DMS53 (cell line): ENCODE measurements around the gene IDE.
A peak's percentile ranks its signal among the peaks of the same experiment; 100 is the strongest.

Experiments
- DNase-seq: peaks from one replicate; lab custom pipeline; 2025; lab: John Stamatoyannopoulos, UW

IDE gene

DNA sequence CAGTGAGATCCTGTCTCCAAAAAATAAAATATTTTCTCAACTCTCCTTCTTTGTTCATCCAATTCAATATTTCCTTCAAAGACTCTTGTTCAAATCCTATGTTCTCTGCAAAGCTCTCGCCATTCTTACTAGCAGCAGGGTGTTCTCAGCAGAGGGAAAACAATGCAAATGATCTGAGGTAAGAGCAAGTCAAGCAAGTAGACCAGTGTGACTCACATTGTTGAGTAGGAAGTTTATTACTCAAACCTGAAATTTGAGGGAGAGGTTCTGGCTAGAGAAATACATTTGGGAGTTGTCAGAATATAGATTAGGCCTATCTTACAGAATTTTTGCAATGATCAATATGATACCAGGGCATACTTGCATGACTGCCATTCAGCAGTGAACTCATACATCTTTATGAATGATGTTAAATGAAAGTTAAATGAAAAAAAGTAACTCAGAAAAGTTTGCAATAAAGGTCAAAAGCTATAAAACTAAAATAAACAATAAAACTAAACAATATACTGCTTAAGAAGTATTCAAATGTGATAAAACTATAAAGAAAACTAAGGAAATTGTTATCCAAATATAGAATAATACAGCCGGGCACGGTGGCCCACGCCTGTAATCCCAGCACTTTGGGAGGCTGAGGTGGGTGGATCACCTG lies 5.8 kb downstream of the IDE start:
- DNase-seq = peak; percentile 13

DNA sequence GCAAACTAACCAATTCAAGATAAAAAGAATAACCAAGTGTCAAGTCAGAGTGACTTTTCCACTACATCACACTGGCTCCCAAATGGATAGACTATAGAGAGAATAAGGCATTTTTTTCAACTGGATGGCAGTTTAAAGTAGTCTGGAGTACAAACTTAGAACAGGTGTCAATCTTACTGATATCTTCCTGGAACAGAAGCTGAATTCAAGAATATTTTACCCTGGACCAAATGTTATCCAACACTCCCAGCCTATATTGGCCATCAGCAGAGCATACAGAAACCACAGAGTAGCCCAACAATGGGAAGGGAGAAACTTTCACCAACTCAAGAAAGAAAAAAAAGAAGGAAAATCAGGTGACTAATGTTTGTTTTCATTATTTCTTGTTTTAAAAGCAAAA lies 11.5 kb downstream of the IDE start:
- no peak for DNase-seq

DNA sequence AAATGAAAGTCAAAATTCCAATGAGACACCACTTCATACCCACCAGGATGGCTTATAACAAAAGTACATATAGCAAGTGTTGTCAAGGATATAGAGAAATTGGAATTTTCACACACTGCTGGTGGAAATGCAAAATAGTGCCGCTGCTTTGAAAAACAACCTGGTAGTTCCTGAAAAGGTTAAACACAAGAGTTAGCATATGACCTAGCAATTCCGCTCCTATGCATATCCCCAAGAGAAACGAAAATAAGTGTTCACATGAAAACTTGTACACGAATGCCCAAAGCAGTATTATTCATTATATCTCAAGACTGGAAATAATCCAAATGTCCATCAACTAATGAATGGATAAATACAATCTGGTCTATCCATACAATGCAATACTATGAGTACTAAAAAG lies 14.8 kb downstream of the IDE start:
- no peak for DNase-seq

DNA sequence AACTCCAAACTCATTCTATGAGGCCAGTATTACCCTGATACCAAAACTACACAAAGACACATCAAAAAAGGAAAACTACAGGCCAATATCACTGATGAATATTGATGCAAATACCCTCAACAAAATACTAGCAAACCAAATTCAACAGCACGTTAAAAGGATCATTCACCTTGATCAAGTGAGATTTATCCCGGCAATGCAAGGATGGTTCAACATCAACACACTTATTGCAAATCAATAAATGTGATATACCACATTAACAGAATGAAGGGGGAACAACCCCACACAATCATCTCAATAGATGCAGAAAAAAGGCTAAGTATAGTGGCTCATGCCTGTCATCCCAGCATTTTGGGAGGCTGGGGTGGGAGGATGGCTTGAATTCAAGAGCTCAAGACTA lies 19.9 kb downstream of the IDE start:
- no peak for DNase-seq

DNA sequence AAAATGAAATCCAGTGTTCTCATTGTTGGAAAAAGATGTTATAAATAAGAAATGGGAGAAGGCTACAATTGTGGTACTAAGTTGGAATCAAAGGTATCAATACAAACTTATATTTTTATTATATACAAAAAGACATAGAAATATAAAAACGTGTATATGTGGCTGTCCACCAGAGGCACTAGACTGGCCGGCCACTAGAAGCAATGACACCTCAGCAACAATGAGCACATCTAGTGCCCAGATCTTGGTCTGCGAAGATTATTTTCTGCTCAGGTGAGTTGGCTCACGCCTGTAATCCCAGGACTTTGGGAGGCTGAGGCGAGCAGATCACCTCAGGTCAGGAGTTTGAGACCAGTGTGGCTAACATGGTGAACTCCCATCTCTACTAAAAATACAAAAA lies 21.6 kb downstream of the IDE start:
- DNase-seq = peak; percentile 23

DNA sequence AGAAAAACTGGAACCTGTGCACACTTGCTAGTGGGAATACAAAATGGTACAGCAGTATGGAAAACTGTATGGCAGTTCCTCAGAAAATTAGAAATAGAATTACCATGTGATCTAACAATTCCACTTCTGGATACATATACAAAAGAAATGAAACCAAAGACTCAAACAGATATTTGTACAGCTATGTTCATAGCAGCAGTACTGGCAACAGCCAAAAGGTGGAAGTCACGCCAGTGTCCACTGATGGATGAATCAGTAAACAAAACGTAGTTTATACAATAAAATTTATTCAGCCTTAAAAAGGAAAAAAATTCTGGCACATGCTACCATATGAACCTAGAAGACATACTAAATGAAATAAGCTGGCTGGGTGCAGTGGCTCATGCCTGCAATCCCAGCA lies 23.0 kb downstream of the IDE start:
- DNase-seq = peak; percentile 18

DNA sequence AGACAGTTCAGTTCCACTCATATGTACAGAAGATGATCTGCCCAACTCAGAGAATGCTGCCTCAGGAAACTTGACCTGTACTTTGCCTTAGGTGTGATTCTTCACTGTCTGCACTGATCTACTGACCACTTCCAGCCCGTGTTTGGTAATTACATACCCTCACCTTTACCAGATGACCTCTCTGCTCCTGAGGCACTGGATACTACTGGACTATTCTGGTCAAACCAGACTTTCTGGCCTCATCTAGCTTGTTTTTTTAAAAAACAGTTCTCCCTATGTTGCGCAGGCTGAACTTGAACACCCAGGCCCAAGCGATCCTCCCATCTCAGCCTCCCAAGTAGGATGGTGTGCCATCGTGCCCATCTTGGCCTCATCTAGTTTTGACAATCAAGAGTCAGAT lies 26.2 kb downstream of the IDE start:
- DNase-seq = no peak

DNA sequence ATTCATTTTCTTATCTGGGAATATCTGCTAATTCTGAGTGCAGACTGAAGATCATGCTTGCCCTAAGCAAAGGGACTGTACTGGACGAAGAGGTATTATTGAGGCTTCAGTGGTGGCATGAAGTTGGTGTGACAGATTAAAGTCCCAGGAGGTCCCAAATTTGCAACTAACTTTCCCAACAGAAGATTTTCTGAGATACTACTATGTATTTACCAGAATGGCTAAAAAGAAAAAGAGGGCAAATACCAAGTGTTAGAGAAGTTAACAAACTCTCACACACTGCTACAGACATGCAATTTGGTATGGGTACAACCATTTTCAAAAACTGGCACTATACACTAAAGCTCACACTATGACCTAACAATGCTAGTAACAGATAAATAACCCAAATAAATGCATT lies 28.3 kb downstream of the IDE start:
- no peak for DNase-seq

DNA sequence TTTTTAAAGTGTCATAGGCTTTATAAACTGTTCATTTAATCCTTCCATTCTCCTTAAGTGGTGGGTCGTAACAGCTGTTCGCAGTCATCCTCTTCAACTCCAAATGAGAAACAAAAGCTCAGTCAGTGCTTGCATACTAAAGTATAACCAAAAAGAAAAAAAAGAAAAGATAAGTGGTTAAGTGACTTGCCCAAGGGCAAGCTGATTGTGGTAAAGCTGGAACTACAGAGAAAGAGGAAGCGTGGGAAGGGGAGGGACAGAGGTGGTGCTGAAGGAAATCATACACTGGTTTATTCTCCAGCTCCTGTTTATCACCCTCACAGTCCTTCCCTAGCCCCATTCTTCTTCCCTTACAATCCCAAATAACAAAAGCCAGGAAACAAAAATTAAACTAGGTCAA lies 29.6 kb downstream of the IDE start:
- DNase-seq = peak; percentile 25

DNA sequence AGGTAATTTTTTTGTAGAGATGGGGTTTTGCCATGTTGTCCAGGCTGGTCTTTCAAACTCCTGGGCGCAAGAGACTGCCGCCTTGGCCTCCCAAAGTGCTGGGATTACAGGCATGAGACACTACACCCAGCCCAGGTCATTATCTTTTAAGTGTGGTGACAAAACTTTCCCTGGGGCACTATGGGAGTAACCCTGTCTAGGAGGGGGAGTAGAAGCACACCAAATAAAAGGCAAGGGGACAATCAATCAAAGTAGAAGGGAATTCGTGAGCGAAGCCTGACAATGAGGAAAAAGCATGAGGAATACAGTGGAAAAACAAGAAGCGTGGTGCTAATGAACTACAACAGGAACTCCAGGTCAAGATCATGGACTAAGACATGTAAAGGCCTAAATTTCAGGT lies 31.4 kb downstream of the IDE start:
- no peak for DNase-seq

DNA sequence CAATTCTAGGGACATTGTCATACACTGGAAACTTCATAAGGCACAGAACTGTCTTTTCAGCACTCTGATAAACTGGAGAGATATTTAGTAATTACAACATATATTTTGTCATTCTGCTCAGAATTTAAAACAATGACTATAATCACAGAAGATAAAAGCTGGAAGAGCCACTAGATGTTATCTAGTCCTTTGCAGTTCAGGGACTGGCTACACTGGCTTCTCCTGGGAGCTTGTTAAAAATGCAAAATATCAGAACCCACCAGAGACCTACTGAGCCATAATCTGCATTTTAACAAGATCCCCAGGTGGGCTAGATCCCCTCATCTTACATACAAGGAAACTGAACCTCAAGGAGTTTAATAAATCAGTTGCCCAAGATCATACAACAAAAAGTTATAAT lies 32.3 kb downstream of the IDE start:
- no peak for DNase-seq

DNA sequence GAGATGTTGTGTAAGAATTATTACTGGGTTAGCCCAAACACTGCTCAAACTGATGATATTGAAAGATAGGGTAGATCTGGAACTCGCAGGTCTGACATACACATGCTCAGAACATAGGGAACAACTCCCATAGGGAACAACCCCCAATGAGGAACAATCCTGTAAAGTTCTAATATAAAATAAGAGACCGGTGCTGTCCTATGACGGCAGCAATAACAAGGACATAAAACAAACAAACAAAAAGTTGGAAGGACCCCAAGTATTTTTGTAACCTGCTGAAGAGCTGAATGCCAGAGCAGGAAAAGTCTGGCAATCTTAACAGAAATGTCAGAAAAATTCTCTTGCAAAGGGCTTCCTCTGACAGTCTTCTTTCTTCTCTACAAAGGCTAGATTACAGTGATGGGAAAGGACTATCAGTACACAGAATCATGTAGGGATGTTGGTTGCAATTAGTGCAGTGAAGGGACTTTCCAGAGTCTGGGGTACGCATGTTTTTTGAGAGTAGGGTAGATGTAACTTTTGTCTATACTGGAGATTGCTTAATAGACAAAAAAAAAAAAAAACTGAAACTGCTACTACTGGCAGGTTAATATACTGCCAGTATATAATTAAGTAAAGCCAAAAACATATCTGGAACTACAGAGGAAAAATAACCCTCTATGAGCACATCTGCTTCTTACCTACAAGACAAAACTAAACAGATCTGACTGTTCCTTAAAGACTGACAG lies 35.5 kb downstream of the IDE start:
- DNase-seq = no peak

DNA sequence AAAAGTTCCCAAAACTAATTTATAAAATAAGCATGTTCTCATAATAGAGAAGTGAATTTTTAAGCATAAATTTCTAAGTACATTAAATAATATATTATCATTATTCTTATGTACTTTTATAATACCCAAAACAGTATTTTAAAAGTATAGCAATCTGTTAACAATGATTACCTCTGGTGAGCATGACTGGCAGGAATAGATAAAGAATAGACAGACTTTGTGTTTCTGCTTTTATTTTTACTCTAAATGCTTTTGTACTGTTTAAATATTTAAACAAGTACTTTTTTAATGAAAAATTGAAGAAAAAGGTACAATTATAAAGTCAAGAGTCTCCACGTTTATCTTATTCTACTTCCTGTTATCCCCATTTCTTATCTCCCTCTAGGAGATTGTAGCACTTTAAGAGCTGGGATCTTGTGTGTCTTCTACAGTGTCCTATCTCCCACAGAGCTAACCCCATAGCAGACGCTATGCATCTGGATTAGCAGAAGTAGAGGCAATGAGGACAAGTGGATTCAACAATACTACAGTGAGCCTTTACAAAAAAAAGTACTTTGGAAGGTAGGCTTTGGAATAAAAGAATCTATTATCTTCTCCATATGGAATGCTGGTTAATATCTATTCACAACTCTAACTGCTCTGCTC lies 42.9 kb downstream of the IDE start:
- no peak for DNase-seq

DNA sequence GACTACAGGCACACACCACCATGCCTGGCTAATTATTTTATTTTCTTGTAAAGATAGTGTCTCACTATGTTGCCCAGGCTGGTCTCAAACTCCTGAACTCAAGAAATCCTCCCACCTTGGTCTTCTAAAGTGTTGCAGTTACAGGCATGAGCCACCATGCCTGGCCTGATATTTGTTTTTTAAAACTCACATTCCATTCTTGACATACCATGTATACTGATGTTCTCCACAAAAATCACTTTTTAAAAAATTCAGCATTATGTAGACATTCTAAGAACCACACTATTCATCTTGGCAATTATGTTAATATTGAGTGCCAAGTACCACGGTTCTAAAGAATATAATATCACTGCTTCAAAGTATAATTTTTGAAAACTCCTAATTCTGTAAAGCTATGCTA lies 43.5 kb downstream of the IDE start:
- no peak for DNase-seq

DNA sequence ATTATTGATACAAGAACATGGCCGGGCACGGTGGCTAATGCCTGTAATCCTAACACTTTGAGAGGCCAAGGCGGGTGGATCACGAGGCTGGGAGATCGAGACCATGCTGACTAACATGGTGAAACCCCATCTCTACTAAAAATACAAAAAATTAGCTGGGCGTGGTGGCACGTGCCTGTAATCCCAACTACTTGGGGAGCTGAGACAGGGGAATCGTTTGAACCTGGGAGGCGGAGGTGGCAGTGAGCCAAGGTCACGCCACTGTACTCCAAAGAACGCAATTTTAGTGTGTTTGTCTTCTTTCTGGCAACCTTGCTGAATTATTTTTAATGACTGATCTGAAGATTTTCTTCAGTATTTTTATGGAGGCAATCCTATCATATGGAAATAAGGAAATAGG lies 46.2 kb downstream of the IDE start:
- no peak for DNase-seq

DNA sequence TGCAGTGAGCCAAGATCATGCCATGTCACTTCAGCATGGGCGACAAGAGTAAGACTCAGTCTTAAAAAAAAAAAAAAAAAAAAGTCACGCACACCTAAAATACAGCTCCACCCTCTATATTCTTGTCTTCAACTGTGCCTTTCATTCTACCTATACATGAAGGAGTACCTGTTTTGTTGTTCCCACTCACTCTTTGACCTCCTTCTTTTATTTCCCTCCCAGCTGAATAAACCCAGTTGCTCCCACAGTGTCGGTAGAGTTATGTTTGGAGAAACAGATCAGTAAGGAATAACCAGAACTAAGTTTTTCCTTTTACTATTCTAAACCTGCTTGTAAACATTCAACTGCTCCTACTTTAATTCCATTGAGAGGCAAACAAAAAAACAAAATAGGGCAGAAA lies 50.3 kb downstream of the IDE start:
- no peak for DNase-seq

DNA sequence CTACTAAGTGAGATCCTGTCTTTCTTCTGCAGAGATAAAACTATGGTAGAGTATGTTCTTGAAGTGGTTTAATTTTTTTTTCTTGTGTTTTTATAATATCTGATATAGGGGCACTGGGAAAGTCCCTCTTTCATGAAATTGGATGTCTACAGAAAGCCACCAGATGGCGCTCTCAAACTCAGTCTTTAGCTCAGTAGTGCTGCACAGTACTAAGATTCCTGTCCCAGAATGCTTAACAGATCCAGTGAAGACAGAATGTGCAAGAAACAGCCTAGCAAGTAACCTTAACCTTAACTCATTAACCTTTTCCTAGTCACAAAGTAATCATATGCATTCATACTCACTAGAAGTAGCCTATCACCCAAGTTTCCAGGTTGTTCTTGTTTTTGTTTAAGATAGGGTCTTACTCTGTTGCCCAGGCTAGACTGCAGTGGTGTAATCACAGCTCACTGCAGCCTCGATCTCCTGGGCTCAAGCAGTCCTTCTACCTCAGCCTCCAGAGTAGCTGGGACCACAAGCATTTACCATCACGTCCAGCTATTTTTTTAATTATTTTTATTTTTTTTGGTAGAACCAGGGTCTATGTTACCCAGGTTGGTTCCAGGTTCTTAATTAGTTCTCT lies 56.7 kb downstream of the IDE start:
- peak; percentile 86 for DNase-seq

DNA sequence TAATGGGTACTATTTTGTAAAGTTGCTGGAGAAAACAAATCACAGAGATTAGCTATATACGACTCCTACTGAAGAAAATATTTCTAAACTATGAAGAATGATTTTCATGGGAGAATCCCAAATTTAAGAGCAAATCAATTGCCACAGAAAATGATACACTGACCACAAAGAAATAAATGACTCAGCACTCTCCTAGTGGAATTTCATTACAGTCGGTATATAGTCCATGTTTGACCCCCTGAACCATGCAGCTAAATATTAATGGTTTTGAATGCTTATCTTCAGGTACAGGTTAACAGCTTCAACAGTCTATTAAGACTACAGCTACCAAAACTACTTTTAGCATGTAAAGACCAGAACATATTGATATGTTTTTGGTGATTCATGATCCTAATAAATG lies 65.0 kb downstream of the IDE start:
- DNase-seq = no peak

DNA sequence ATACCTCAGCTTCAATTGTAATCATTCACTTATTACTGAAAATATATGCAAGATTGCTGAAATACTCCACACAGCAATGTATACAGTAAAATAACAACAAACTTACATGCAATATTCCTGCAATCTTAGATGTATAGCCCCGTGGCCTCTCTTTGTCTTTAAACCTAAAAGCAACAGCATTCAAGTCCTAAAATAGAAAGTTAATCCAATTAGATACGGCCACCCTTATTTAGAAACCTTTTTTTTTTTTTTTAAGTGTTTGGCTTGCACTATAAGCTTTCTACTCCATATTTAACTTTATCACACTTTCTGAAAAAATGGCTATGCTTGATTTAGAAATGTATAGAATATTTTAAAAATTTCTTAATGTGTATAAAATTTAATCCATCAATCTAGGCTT lies 67.6 kb downstream of the IDE start:
- DNase-seq = no peak

DNA sequence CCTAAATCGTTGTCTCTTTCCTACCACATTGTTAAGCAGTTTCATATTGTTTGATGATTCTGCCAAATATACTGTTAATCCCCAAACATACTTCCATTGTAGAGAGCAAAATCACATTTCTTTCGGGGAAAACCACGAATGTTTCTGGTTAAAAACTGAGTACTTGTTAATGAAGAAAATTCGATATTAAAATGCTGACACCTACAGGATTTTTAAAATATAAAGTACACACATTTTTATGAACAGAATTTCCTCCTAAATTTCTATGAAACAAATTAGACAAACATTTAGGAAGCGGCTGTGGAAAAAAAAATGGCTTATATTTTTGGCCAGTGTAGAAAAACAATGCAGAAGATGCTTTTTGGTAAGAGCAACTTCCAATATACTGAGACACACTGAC lies 68.8 kb downstream of the IDE start:
- no peak for DNase-seq

DNA sequence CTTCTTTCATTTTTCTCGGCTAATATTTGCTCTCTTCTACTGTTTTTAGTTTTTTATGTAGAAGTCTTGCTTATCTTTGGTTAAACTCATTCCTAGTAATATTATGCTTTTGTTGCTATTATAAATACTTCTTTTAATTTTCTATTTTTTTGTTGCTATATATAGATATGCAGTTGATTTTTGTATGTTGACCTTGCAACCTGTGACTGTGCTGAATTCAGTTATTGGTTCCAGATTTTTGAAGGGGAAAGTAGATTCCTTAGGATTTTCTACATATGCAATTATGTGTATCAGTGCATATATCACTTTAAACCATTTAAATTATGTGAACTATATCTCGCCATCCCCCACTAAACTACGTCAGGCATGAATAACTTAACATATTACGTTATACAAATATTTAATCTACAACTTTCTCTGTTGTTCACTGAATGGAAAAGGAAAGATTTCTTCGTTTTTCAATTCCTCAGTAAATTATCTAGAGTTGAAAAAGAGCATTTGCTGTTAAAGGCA lies 71.5 kb downstream of the IDE start:
- no peak for DNase-seq

DNA sequence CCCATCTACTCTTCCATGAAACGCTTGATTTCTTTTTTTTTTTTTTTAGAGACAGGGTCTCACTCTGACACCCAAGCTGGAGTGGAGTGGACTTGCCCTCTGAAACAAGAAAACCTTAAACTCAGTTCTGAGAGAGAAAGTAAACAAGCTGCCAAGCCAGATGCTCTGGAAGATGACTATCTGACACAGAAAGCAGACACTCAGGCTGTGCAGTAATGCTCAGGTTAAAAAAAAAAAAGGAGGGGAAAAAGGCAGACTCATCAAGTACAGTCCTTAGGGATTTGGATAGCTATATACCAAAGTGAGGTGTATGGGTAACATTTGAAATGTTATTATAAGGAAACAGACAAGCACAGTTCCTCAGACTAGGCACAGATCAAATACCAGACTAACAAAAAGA lies 80.5 kb downstream of the IDE start:
- DNase-seq = no peak

DNA sequence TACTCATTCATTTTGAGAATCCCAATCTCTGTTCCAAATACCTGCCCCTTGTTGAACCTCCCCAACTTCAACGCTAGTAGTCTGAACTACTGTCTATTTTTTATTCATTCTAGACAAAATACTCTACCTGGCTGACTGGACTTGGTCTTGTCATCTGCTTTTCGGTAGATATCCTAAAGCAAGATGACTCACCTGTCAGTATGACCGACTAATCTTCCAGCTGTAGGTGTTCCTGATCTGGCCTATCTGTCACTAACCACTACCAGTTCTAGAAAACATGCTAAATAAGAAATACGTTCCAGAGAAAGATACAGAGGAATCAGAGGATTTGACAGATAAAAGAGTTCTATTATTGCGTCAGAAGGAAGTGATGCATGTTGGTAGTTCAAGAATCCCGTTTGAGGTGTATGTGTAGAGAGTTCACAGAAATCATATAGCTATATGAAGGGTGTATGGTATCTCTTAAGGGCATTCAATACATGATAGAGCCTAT lies 81.1 kb downstream of the IDE start:
- DNase-seq = no peak
